ENCODE measurements around the gene NBEA.

NBEA gene

GRCh38 chr13:35706281-35706680 lies 764.2 kb downstream of the NBEA start:
- no peak for DNase-seq (ENCODE audit: low read depth in 2 of 2)

DNA sequence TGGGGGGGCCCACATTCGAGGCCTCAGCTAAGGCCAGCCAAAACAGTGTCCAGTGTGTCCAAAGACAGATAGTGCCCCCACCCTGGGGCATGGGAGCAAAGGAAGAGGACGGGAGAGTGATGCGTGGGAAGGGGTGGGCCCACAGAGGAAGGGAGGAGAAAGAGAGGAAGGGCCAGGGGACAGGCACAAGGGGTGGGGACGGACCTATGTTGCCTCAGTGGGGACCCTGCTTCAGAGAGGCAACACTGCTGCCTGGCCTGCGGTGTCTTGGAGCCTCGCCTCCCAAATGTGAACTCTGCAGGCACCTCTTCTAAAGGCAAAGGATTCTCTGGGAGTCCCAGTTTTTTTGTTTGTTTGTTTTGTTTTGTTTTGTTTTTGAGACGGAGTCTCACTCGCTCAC lies 764.7 kb downstream of the NBEA start:
- no peak for DNase-seq (ENCODE audit: low read depth in 2 of 2)

DNA sequence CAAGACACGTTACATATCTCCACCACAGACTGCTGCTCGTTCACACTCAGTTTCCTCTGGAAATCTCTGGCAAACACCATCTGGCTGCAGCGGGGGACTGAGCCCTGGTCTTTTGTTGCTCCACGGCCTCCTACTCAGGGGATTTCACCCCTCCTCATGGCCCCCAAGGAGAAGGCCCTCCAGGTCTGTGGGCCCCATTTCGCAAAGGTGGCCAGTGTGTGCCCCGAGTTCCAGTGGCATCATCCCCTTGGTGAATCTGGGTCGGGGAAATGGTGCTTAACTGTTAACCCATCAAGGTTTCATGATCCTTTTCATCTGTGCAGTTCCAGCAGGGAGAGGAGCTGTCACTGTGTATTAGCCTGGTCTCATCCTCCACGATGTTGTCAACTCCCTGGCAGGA lies 769.8 kb downstream of the NBEA start:
- DNase-seq (ENCODE audit: low read depth in 2 of 2), result no peak

- no peak for DNase-seq (ENCODE audit: low read depth in 2 of 2)
These were observed 771.1 kb downstream of the NBEA start for GRCh38 chr13:35712907-35713761.

- DNase-seq (ENCODE audit: low read depth in 2 of 2), result no peak
These were observed 772.1 kb downstream of the NBEA start for GRCh38 chr13:35714121-35714520.

DNA sequence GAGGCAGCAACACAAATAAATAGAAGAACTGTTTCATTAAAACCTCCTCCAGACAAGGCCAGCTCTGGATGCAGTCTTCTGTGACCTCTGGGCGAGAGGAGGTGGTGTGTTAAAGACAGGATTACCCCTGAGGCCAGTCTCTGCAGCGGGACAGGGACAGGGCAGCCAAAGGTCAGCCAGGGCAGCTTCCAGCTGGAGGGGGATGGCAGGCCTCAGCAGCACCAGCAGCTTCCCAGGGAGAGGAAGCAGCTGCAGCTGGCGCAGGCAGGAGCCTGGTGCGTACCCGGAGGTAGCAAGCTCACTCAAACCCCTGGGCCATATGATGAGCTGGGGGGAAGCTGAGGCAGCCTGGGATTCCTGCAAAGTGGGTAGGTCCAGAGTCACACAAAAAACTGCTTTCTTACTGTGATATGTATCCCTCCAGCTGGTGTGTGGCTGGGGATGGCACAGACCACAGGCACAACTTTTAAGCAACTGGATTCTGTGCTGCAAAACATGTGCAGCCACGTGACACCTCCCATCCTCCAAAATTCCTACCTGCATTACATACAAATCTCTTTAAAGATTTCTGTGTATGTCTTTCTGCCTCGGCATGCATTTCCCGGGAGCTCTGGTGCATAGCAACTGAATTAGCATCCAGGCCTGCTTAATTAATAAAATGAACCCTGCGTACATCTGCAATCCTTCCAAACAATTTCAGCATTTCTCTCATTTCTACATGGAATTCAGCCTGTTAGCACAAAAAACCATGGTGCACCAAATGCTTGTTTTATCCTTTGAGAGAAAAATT lies 772.7 kb downstream of the NBEA start:
- no peak for DNase-seq (ENCODE audit: low read depth in 2 of 2)

DNA sequence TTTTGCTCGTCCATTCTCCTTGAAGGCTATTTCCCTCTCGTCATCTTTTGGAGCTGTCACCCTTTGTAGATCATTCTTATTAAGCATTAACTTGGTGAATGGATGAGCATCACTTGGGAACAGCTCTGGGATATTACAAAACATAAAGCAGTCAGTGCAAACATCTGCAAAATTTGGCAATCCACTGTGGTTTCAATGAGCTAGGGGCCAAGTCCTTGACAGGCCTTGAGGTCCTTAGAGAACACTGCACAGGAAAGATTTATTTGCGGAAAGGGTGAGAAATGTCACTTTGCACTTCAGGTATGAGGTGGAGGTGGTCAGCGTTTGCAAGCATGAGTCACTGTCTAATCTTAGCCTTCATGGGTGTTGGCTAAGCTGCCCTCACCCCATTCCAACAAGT lies 774.1 kb downstream of the NBEA start:
- no peak for DNase-seq (ENCODE audit: low read depth in 2 of 2)

DNA sequence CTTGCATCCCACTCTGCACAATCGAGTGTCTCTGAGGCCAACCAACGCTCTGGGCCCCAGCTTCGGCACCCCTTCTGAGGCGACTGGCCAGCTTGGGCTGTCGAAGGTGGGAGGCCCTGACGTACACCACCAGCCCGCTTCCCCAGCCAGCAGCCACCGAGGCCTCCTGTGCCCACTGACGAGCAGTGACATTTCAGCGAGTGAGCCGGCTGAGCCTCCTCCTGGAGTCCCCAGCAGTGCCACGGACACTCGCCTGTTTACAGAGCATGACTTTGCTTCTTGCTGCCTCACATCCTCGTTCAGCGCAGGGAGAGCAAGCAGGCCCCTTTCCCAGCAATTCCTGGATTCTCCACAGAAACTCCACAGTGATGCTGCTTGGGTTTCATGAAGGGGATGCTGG lies 774.7 kb downstream of the NBEA start:
- DNase-seq (ENCODE audit: low read depth in 2 of 2), result no peak

GRCh38 chr13:35718084-35718483 lies 776.0 kb downstream of the NBEA start:
- DNase-seq (ENCODE audit: low read depth in 2 of 2), result no peak

- DNase-seq (ENCODE audit: low read depth in 2 of 2), result no peak
These were observed 778.2 kb downstream of the NBEA start for GRCh38 chr13:35720290-35720689.

GRCh38 chr13:35720690-35721554 lies 778.9 kb downstream of the NBEA start:
- peak in 1 of 2 donors; percentile 1 for DNase-seq (ENCODE audit: low read depth in 2 of 2)

Measured in stimulated activated CD8-positive, alpha-beta memory T cell treated with anti-CD3 and anti-CD28 coated beads, Interleukin-7, amount 100 ng/mL, for 4 hours (primary cell).